IMR-90 (cell line): Measurements from ENCODE around the gene BCS1L. TPM values are rescaled to one million over a fixed set of nuclear protein-coding genes. Genes with fewer than 3 reads are reported as not detected.

Experiments
- ATAC-seq: fragments of 200-7000 bp; cut with Tn5 transposase; 2 replicates; pipeline ENCODE4 v1.9.1; 2020; ENCODE audit warnings: low read depth, mild to moderate bottlenecking, moderate library complexity
- BruUV-seq: library from RNA; stranded (reverse); fragments of 400-500 nt; replicated peaks from 2 replicates; lab custom pipeline; 2021; lab: Mats Ljungman, UMichigan
- CTCF ChIA-PET: fragments of 300-600 bp; formaldehyde crosslinking; extraction: SDS; loops from one replicate; lab custom pipeline; 2021; ENCODE audit warnings: antibody characterized with exemption; lab: Yijun Ruan, JAX
- POLR2A ChIA-PET: fragments of 300-600 bp; sonication (Branson Sonifier 250); formaldehyde crosslinking; loops from one replicate; lab custom pipeline; 2022; ENCODE audit warnings: antibody characterized with exemption; ENCODE audit not compliant: unreplicated experiment; lab: Charles Lee
- DNase-seq: peaks from one replicate; pipeline ENCODE4 v3.0.0; 2013
- H2AFZ ChIP-seq: replicated peaks from 2 replicates; pipeline ENCODE3; 2013; ENCODE audit warnings: low read length, mild to moderate bottlenecking; ENCODE audit not compliant: poor library complexity
- H2AK5ac ChIP-seq: 2 replicates; pipeline ENCODE4 v1.6.1; 2013; ENCODE audit warnings: low read depth, low read length, inconsistent platforms
- H2AK9ac ChIP-seq: replicated peaks from 2 replicates; pipeline ENCODE3; 2013; ENCODE audit warnings: mild to moderate bottlenecking, low read depth, low read length, moderate library complexity; ENCODE audit not compliant: poor library complexity
- H2BK120ac ChIP-seq: 2 replicates; pipeline ENCODE4 v1.6.1; 2013; ENCODE audit warnings: low read depth, low read length, inconsistent platforms
- H2BK15ac ChIP-seq: 3 replicates; pipeline ENCODE4 v1.6.1; 2013; ENCODE audit warnings: low read depth, low read length, inconsistent platforms
- H2BK20ac ChIP-seq: 2 replicates; pipeline ENCODE4 v1.6.1; 2013; ENCODE audit warnings: low read depth, mild to moderate bottlenecking, inconsistent platforms, low read length, moderate library complexity
- H2BK5ac ChIP-seq: 2 replicates; pipeline ENCODE4 v1.6.1; 2013; ENCODE audit warnings: mild to moderate bottlenecking, low read depth, low read length, inconsistent platforms; ENCODE audit not compliant: poor library complexity, severe bottlenecking
- H3K14ac ChIP-seq: replicated peaks from 2 replicates; pipeline ENCODE4 v1.6.1; 2013; ENCODE audit warnings: low read depth, low read length, inconsistent platforms
- H3K18ac ChIP-seq: 2 replicates; pipeline ENCODE4 v1.6.1; 2013; ENCODE audit warnings: low read depth, low read length, control low read depth
- H3K23ac ChIP-seq: 2 replicates; pipeline ENCODE4 v1.6.1; 2013; ENCODE audit warnings: low read depth, low read length, inconsistent platforms
- H3K27ac ChIP-seq: 2 replicates; pipeline ENCODE4 v1.5.1; 2013; ENCODE audit warnings: mild to moderate bottlenecking, control low read depth, low read length; ENCODE audit not compliant: insufficient read depth
- H3K27me3 ChIP-seq: 2 replicates; pipeline ENCODE4 v1.6.1; 2013; ENCODE audit warnings: low read length; ENCODE audit not compliant: control insufficient read depth, insufficient read depth
- H3K36me3 ChIP-seq: 2 replicates; pipeline ENCODE4 v1.6.1; 2013; ENCODE audit warnings: low read length, mixed read lengths; ENCODE audit not compliant: control insufficient read depth, insufficient read depth
- H3K4ac ChIP-seq: 2 replicates; pipeline ENCODE4 v1.6.1; 2013; ENCODE audit warnings: low read depth, low read length, inconsistent platforms
- H3K4me1 ChIP-seq: 2 replicates; pipeline ENCODE4 v1.6.1; 2013; ENCODE audit warnings: low read length, mixed read lengths; ENCODE audit not compliant: control insufficient read depth, insufficient read depth
- H3K4me2 ChIP-seq: 2 replicates; pipeline ENCODE4 v1.6.1; 2013; ENCODE audit warnings: low read depth, mild to moderate bottlenecking, control low read depth, low read length, moderate library complexity
- H3K4me3 ChIP-seq: 2 replicates; pipeline ENCODE4 v1.5.1; 2013; ENCODE audit warnings: low read depth, mild to moderate bottlenecking, control low read depth, low read length, moderate library complexity; ENCODE audit not compliant: insufficient read depth
- H3K56ac ChIP-seq: 2 replicates; pipeline ENCODE4 v1.6.1; 2013; ENCODE audit warnings: low read length, inconsistent platforms; ENCODE audit not compliant: insufficient read depth; ENCODE audit errors: extremely low read depth
- H3K79me1 ChIP-seq, 2 experiments: 2 replicates each; pipeline ENCODE4 v1.6.1; 2013; ENCODE audit warnings: low read length in 2 of 2, inconsistent platforms in 1 of 2, low read depth in 1 of 2
- H3K9ac ChIP-seq: 2 replicates; pipeline ENCODE4 v1.6.1; 2013; ENCODE audit warnings: low read depth, low read length, control low read depth
- H3K9me1 ChIP-seq: 2 replicates; pipeline ENCODE4 v1.6.1; 2013; ENCODE audit warnings: low read length, inconsistent platforms; ENCODE audit not compliant: insufficient read depth
- H3K9me3 ChIP-seq: 2 replicates; pipeline ENCODE4 v1.6.1; 2013; ENCODE audit warnings: low read length; ENCODE audit not compliant: control insufficient read depth, insufficient read depth
- H4K20me1 ChIP-seq: 2 replicates; pipeline ENCODE4 v1.6.1; 2013; ENCODE audit warnings: low read length, inconsistent platforms; ENCODE audit not compliant: insufficient read depth
- H4K5ac ChIP-seq: 2 replicates; pipeline ENCODE4 v1.6.1; 2013; ENCODE audit warnings: mild to moderate bottlenecking, low read depth, low read length, control low read depth
- H4K8ac ChIP-seq, 2 experiments: 2 replicates each; pipeline ENCODE4 v1.6.1; 2013; ENCODE audit warnings: low read depth in 2 of 2, low read length in 2 of 2, control low read depth in 1 of 2, inconsistent platforms in 1 of 2
- H4K91ac ChIP-seq: 2 replicates; pipeline ENCODE4 v1.6.1; 2013; ENCODE audit warnings: low read depth, low read length, inconsistent platforms; ENCODE audit not compliant: insufficient read depth
- BHLHE40 ChIP-seq: fragments of 150-350 bp; IDR thresholded peaks from 2 replicates; pipeline ENCODE4 v1.6.1; 2016; ENCODE audit warnings: mild to moderate bottlenecking, low read depth, low read length
- CEBPB ChIP-seq: IDR thresholded peaks from 2 replicates; pipeline ENCODE4 v1.6.1; 2012; ENCODE audit warnings: low read depth, low read length, improper control_type of control experiment
- FOS ChIP-seq: fragments of 150-350 bp; IDR thresholded peaks from 2 replicates; pipeline ENCODE4 v1.6.1; 2016; ENCODE audit warnings: low read depth, low read length
- MAZ ChIP-seq: IDR thresholded peaks from 2 replicates; pipeline ENCODE4 v1.6.1; 2012; ENCODE audit warnings: low read depth, mild to moderate bottlenecking, low read length, improper control_type of control experiment, moderate library complexity, borderline replicate concordance
- NFE2L2 ChIP-seq: fragments of 150-350 bp; IDR thresholded peaks from 2 replicates; pipeline ENCODE4 v1.6.1; 2016; ENCODE audit warnings: low read depth, mild to moderate bottlenecking, low read length
- POLR2A ChIP-seq: IDR thresholded peaks from 2 replicates; pipeline ENCODE4 v1.6.1; 2012; ENCODE audit warnings: mild to moderate bottlenecking, low read depth, low read length
- RAD21 ChIP-seq: IDR thresholded peaks from 2 replicates; pipeline ENCODE4 v1.6.1; 2012; ENCODE audit warnings: low read length, improper control_type of control experiment
- RCOR1 ChIP-seq: IDR thresholded peaks from 2 replicates; pipeline ENCODE4 v1.6.1; 2012; ENCODE audit warnings: mild to moderate bottlenecking, low read length, improper control_type of control experiment; ENCODE audit not compliant: insufficient replicate concordance
- RFX5 ChIP-seq: IDR thresholded peaks from 2 replicates; pipeline ENCODE4 v1.8.0; 2012; ENCODE audit warnings: low read depth, mild to moderate bottlenecking, low read length, moderate library complexity
- SMC3 ChIP-seq: fragments of 150-350 bp; IDR thresholded peaks from 2 replicates; pipeline ENCODE4 v1.6.1; 2016; ENCODE audit warnings: low read depth, mild to moderate bottlenecking, antibody characterized with exemption, low read length, moderate library complexity
- WGBS, 2 experiments: methylation state at CpG; one replicate each; pipeline versions ENCODE4 v1.1.5 to v1.1.7; 2013; ENCODE audit warnings: missing lambda C conversion rate in 2 of 2; ENCODE audit not compliant: insufficient read length in 1 of 2; ENCODE audit errors: extremely low coverage in 2 of 2; 5-methylcytosine and 5-hydroxymethylcytosine counted together
- dilution Hi-C: fragments of 300-500 bp; cut with HindIII; formaldehyde crosslinking; loops from one replicate; pipeline ENCODE4 v1.14.3; 2018; ENCODE audit warnings: low sequenced_read_pairs; ENCODE audit not compliant: unreplicated experiment
- in situ Hi-C: fragments of 300-500 bp; cut with MboI; formaldehyde crosslinking; loops from 3 replicates; pipeline ENCODE4 v1.14.3; 2019; ENCODE audit warnings: low sequenced_read_pairs, inconsistent platforms, mixed read lengths
- intact Hi-C: fragments of 100-400 bp; cut with micrococcal nuclease; formaldehyde crosslinking; loops from 2 replicates; pipeline ENCODE4 v1.10.0; 2022
- polyA plus RNA-seq, 3 experiments: library from polyadenylated mRNA; depleted of rRNA; stranded (reverse); fragments of >200 nt; gene quantifications; 2 replicates each; pipeline ENCODE4 v1.2.3, GENCODE V29; 2012; ENCODE audit warnings: low replicate concordance in 1 of 3
- total RNA-seq: library from RNA; depleted of rRNA; stranded (reverse); fragments of >200 nt; gene quantifications from 2 replicates; pipeline ENCODE4 v1.2.3, GENCODE V29; 2012
- TF ChIP-seq, protein P1 (sequence below): conservative IDR thresholded peaks from 2 replicates; pipeline ENCODE4 v1.5.1; 2012; ENCODE audit warnings: mild to moderate bottlenecking, low read depth, low read length, improper control_type of control experiment

The BCS1L gene
- total and polyA plus RNA-seq, 2 of the 4 experiments (the other 2 are of a cell fraction): 39.1 to 56.7 TPM

DNA sequence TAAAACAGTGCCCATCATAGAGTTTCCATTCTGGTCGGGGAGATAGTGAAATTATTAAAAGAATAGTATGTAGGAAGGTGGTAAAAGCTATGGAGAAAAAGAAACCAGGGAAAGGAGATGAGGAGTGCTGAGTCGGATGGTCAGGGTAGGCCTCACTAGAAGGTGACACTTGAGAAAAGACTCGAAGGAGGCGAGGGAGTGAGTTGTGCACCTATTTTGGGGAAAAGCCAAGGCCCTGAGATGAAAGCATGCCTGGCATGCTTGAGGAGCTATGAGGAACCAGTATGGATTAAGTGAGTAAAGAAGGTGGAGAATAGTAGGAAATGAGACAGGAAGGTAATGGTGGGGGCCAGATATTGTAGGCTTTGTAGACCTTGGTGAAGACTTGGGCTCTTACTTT is 43.9 kb downstream of the BCS1L start:
- no peaks in the 10 kb centered on the region for H3K27me3 ChIP-seq
- in situ Hi-C loops: no loop called here
- no peak overlapping the region for H3K56ac ChIP-seq
- H2BK20ac ChIP-seq: no peak overlapping the region
- ATAC-seq (no peak), DNase-seq (no peak)
- no peak overlapping the region for H2AFZ ChIP-seq
- H3K79me1 ChIP-seq: no peaks in the 10 kb centered on the region
- no peak overlapping the region for H2BK15ac ChIP-seq
- no TSS peak for BruUV-seq
- no peak overlapping the region for H3K4me3 ChIP-seq
- H3K14ac ChIP-seq: no peak overlapping the region
- H3K4ac ChIP-seq: no peak overlapping the region
- H3K9me3 ChIP-seq: no peaks in the 10 kb centered on the region
- H4K5ac ChIP-seq: no peak overlapping the region
- H3K9me1 ChIP-seq: no peaks in the 10 kb centered on the region
- no peak overlapping the region for H2BK5ac ChIP-seq
- H3K18ac ChIP-seq: no peak overlapping the region
- H2BK120ac ChIP-seq: no peak overlapping the region
- H3K27ac ChIP-seq: no peak overlapping the region
- no peak overlapping the region for H3K9ac ChIP-seq
- H4K91ac ChIP-seq: no peak overlapping the region
- no peaks in the 10 kb centered on the region for H4K20me1 ChIP-seq
- TF ChIP-seq RAD21 (no peak), SMC3 (no peak), CEBPB (no peak), POLR2A (no peak), BHLHE40 (no peak), RFX5 (no peak), FOS (no peak), RCOR1 (no peak), NFE2L2 (no peak), MAZ (no peak)
- TF ChIP-seq, protein P1, sequence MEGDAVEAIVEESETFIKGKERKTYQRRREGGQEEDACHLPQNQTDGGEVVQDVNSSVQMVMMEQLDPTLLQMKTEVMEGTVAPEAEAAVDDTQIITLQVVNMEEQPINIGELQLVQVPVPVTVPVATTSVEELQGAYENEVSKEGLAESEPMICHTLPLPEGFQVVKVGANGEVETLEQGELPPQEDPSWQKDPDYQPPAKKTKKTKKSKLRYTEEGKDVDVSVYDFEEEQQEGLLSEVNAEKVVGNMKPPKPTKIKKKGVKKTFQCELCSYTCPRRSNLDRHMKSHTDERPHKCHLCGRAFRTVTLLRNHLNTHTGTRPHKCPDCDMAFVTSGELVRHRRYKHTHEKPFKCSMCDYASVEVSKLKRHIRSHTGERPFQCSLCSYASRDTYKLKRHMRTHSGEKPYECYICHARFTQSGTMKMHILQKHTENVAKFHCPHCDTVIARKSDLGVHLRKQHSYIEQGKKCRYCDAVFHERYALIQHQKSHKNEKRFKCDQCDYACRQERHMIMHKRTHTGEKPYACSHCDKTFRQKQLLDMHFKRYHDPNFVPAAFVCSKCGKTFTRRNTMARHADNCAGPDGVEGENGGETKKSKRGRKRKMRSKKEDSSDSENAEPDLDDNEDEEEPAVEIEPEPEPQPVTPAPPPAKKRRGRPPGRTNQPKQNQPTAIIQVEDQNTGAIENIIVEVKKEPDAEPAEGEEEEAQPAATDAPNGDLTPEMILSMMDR: no peak
- ChIA-PET CTCF (interaction anchor here (1.3 kb wide), 1 partner anchor 144 kb away, joined by 3 read pairs; no protein-coding TSS in a partner anchor), POLR2A (no interaction called here)
- H3K4me1 ChIP-seq: no peaks in the 10 kb centered on the region
- no peak overlapping the region for H3K23ac ChIP-seq
- no peak overlapping the region for H2AK5ac ChIP-seq
- peaks cover 14% of the 10 kb centered on the region for H3K36me3 ChIP-seq
- dilution Hi-C loops: no loop called here
- H3K4me2 ChIP-seq: no peak overlapping the region
- intact Hi-C loops: no loop called here
- H4K8ac ChIP-seq: no peak overlapping the region
- WGBS, 2 experiments: 88% methylated on average over 4 of the region's 4 CpGs; no CpG with 5 or more reads in 1 of the 2 experiments
- H2AK9ac ChIP-seq: no peak overlapping the region
